ENCODE measurements around the gene PCIF1.
"Not testable (repeated sequence)": the region's sequence is repeated elsewhere in the genome, so short reads cannot be mapped to it uniquely, and the experiment has no call there.

PCIF1 gene

DNA sequence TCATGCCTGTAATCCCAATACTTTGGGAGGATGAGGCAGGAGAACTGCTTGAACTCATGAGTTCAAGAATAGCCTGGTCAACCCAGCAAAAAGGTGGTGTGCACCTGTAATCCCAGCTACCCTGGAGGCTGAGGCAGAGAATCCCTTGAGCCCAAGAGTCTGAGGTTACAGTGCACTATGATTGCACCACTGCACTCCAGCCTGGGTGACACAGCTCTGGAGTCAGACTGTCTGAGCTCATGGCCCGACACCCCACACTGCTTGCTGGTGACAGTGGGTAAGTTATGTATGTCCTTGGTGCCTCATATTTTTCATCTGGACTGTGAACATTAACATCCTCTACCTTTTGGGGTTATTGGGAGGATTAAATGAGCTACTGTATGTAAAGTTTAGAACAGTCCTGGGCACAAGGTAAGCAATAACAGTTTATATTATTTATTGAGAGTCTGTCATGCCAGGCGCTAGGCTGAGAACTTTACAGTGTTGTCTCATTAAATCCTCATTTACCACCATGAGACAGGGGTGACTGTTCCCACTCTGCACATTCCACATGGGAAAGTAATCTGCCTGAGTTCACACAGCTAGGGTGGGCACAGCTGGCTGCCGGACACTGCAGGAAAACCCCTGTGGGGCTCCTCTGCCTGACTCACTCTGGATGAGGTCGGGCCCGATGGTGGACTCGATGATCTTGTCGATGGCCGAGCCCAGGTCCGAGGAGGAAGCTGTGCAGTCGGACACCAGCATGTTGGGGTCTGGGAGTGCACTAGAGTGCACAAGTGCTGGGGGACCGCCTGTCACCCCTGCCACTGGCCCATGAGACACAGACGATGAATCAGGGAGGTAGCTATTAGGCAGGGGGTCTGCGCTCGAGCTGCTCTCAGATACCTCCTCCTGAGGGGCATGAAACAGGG is 34.6 kb downstream of the PCIF1 start:
- no peak for DNase-seq

DNA sequence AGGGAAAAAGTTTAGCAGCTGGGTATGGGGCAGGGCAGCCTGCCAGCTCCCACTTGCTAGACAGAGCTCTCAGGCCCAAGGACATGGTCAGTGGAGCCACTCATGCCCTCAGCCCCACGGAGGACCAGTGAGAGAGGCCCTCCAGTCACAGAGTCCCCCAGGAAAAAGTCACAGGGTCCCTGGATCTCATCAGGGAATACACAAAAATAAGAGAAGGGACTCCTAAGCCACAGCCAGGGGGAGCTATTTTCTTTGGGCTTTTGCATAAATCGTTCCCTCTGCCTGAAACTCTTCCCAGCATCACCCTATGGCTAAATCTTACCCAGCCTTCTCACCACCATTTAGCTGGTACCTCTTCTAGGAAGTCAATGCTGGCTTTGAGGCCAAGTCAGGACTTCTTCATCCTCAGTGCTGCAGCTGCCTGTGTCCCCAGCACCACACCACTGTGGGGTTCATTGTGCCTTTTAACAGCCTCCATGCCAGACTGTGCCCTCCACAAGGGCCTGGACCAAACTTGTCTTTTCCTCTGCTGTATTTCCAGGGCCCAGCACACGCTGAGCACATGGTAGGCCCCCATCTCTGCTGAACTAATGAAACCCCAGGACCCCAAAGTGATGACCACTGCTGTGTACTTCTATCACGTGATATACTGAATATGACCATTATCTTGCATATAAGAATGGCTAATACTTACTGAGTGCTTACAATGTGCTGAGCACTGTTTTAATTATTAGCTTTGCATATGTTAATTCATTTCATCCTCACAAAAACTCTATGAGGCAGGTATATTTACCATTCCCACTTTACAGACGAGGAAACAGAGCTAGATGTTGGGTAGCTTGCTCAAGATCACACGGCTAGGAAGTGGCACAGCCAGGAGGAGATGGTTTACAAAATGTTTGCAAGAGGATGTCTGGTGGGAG is 35.5 kb downstream of the PCIF1 start:
- peak; percentile 42 to 57 for DNase-seq

DNA sequence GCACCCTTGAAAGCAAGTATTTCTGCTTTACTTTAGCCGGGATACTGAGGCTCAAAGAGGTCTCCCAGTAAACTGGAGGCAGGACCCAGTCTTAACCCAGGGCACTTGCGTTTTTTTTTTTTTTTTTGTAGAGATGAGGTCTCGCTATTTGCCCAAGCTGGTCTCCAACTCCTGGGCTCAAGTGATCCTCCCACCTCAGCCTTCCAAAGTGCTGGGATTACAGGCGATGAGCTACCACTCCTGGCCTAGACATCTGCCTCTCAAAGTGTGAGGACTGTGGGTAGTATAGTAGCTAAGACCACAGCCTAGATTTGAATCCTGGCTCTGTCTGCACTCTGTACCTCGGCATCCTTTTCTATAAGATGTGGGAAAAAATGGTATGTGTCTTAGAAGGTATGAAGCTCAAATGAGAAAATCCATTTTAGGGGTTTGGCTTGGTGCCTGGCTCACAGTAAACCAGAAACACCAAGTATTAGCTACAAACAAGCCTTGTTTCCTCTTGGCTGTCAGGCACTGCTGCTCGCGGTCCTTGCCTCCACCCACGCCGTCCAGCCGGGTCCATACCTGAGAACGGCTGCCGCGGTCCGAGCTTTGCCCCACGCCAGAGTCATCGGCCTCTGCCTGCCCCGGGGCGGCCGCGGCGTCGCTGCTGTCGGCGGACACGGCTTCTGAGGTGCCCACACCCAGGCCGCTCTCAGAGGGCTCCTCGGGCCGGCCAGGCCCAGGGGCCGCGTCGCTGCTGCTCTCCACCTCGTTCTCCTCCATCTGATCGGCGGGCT is 36.4 kb downstream of the PCIF1 start:
- DNase-seq, result no peak

DNA sequence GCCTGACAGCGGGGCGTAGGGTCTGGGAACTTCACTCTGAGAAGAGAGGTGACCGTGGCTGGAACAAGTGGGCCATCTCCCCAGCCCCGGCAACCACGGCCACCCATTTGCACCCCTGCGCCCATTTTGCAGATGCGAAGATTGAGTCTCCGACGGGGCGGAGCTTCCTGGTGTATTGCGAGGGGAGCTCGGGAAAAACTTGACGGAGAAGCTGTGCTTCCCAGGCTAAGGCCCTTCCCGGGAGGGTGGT is 36.9 kb downstream of the PCIF1 start:
- no peak for DNase-seq

DNA sequence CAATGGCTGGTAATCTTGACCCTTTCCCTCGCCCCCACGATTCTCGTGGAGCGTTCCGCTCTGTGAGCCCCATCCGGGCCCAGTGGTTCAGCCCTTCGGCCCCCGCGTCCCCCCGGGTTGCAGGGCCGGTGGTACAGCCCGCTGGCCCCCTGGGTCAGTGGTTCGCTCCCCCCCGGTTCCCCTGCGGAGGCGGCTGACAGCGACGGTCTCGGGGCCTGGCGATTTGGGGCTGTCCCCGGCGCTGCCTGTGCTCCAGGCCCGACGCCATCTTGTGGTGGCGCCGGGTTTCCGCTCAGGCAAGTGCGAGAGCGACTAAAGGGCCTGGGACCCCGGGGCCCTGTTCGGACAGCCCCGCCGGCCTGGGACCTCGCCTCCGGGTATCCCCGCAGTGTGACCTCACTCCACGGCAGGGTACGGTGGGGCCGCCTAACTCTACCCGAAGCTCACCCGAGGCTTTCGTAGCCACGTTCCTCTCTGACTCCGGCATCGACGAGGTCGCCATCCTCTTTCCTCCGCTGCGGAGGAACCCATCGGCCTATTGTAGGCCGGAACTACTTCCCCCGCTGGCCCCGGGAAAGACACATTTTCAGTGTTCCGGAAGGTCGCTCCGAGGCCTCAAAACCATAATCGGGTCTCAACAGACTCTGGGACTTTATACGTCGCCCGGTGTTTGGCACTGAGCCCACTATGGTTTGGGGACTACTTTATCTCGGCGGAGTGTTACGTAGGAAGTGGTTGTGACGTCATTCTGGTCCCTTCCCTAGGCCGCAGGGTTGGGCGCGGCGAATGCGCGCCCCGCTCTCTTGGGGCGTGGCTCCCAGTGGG is 37.4 kb downstream of the PCIF1 start, which contains the start of gene ZNF335:
TSS of gene ZNF335 (minus strand) at position 529 of the 825 bp plus-strand sequence. CDS start 793 bp downstream, outside the sequence.
- DNase-seq, result peak; percentile 84 to 90

DNA sequence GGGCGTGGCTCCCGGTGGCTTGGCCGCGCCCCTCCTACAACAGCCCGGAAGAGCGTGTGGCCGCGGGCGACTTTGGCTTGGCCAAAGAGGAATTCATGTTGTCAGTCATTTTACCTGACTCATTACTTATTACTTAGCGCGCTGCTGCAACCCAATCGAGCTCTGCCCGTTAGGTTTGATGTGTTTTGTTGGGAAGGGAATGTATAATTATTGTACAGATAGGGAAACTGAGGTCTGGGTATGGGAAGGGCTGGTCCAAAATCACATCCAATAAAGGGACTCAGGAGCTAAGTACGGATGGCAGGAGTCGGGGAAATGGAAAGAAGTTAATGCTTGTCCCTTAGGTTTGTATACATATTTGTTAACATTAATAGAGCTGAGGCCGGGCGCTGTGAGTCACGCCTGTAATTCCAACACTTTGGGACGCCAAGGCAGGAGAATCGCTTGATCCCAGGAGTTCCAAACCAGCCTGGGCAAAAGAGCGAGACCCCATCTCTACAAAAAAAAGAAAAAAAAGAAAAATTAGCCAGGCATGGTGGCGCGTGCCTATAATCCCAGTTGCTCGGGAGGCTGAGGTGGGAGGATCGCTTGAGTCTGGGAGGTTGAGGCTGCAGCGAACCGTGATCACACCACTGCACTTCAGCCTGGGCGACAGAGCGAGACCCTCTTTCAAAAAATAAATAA is 38.2 kb downstream of the PCIF1 start:
- DNase-seq, result no peak

DNA sequence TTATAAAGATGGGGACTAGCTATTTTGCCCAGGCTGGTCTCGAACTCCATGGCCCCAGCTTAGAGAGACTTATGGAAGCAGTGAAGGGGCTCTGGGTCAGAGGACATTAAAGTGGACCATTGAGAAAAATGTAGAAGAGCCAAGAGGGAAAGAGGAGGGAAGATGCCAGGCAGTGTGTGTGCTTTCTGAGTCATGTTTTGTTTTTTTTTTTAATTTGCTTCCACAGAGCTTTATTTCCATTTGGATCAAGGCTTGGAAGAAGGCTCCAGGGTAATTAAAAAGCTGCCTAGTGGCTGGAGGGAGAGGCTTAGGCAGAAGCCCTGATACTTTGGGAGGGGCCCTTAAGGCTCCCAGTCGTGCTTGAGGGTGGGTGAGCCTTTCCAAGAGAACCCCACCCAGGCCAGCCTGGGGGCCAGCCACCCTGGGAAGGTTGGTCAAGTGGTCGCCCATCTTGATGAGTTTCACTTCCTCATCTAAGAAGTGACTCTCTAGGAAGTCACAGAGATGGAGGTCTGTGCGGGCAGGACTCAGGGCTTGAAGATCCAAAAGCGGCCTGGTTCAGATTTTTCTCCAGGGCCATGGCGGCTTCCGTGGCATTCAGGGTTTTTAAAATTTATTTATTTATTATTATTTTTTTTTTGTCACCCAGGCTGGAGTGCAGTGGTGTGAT is 40.5 kb downstream of the PCIF1 start:
- no peak for DNase-seq

DNA sequence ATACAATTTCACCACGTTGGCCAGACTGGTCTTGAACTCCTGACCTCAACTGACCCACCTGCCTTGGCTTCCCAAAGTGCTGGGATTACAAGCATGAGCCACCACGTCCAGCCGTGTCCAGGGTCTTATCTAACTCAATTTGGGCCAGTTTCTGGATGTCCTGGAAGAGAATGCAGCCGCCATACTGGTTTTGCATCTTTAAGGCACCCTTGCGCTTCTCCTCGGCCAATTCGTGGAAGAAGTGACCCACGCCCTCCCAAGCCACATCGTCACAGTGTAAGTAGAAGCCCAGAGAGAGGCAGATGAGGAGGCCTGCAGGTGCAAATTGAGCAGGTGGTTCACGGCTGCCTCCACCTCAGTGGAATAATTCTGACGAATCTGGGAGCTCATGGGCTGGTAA is 41.2 kb downstream of the PCIF1 start:
- no peak for DNase-seq

DNA sequence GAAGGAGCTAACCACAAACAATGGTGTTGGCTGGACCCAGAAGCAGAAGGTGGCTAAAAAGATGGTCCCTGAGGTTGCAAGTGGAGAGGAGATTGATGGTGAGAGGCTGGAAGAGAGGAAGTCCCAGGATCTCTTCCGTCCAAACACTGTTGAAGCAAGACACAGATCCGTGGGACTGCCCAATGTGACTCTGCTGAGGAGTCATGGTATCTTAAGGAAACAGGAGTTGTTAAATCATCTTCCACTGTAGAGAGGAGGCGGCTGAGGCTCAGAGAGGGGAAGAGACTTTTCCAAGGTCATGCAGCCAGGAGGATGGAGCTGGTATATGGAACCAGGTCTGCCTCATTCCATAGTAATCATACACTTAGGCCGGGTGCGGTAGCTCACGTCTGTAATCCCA is 41.6 kb downstream of the PCIF1 start:
- no peak for DNase-seq

DNA sequence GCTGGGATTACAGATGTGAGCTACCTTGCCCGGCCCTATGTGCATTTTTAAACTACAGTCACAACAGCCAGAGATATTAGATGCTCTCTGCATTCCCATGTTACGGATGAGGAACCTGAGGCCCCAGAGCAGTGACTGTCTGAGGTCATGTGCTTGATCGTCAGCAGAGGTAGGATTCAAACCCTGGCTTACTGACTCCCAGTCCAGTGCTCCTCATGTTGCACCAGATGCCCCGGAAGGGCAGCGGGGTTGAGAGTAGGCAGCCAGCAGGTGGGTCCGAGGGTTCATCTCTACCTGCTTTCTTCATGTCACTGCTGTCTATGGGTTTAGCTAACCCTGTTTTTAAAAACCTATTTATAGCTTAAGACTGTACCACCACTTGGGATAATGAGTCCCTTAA is 46.8 kb downstream of the PCIF1 start:
- no peak for DNase-seq

DNA sequence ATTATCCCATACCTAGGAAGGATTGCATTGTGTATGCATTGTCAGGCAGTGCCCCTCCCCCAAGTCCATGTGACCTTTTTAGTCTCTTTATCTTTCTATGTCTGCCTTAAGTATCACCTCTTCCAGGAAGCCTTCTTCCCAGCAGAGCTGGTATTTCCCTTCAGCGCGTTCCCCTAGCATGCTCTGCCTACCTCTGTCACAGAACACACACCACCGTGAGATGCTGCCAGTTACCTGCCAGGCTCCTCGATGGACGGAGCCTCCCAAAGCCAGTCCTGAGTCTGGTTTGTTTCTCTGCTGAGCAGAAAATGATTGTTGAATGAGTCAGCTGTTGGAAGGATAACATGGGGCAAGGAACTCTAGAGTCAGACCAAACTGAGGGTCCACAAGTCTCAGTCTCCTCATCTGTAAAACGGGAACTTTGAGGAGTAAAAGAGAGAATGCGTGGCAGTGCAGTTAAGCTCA is 48.8 kb downstream of the PCIF1 start:
- no peak for DNase-seq

DNA sequence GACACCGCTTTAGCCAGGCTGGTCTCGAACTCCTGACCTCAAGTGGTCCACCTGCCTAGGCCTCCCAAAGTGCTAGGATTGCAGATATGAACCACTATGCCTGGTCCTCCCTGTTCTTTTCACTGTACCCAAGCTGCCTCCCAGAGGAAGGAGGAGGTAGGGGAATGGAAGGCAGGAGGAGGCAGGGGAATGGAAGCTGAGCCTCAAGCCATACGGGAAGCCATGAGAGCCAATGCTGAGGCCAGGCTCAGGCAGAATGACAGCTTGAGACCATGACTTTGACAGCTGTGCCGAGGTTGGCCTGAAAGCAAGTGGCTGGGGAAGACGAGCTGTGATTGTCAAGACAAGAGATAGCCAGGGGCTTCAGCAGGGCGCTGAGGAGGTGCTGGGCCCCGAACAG is 51.1 kb downstream of the PCIF1 start:
- no peak for DNase-seq

DNA sequence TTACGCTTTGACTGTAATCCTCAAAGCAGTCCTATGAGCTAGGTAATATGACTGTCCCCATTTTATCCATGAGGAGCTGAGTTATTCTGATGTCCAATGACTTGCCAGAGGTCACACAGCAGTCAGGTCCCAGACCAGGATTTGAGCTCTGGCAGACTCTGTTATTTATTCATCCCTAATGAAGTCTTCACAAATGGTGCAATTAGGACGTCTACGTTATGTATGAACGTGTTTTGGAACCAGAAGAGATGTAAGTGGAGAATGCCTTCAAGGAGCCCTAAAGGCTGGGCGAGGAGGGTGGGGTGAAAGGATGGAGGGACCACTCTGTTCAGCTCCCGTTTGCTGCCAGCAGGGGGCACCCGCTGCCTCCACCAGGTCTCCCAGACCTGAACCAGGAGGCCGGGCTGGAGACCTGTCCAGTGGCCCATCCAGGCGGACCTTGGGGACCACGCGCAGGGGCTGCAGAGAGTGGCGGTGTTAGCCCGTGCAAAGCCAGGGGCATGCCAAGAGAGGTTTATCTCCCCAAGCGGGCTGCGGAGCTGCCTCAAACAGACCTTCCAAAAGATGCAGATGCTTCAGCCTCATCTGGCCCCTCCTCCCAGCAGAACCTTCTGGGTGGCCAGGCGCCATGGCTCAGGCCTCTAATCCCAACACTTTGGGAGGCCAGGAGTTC is 52.8 kb downstream of the PCIF1 start:
- DNase-seq, result peak; percentile 39 to 62

DNA sequence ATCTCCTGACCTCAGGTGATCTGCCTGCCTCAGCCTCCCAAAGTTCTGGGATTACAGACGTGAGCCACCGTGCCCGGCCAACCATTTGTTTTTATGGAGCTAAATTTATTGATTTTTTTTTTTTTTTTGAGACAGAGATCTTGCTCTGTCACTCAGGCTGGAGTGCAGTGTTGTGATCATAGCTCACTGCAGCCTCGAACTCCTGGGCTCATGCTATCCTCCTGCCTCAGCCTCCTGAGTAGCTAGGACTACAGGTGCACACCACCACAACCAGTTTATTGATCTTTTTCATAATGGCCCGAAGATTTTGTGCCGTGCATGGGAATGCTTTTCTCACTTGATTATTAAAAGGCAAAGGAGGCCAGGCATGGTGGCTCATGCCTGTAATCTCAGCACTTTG is 54.3 kb downstream of the PCIF1 start:
- DNase-seq, result not testable (repeated sequence)

DNA sequence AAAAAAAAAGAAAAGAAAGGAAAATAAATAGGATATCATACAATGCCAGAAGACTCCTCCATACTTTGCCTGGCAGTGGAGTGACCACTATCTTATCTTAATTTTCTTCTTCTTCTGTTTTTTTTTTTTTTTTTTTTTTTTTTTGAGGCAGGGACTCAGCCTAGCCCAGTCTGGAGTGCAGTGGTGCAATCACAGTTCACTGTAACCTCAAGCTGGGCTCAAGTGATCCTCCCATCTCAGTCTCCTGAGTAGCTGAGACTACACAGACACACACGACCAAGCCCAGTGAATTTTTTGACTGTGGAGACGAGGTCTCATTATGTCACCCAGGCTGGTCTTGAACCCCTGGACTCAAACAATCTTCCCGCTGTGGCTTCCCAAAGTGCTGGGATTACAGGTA is 57.1 kb downstream of the PCIF1 start:
- DNase-seq, result no peak

DNA sequence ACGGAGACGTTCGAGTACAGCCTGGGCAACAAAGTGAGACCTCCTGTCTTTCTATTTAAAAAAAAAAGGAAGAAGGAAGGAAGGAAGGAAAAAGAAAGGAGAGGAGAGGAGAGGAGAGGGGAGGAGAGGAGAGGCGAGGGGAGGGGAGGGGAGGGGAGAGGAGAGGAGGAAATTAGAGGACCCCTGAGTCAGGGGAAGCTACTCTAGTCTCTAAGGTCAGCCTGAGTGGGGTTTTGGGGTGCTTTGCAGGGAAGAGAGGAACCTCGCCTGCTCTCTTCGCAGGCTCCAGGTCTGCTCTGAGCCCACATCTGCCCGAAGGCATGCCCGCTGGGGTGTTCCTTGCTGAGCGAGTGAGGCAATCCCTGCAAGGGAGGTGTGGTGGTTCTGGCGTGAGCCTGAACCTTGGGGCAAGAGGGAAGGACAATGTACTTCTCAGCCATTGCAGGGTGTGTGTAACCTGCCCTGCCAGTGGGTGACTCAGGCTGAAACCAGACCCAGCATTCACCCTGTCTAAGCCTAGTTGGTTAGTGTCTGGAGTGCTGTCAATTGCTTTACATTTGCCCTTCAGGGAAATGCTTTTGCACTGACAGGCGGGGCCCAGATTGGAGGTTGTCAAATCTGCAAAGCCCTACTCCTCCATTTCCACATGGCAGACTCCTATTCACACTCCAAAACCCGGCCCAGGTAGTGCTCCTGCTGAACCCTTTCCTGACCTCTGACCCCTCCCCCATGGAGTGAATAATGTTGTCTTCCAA is 58.9 kb downstream of the PCIF1 start:
- DNase-seq, result no peak

DNA sequence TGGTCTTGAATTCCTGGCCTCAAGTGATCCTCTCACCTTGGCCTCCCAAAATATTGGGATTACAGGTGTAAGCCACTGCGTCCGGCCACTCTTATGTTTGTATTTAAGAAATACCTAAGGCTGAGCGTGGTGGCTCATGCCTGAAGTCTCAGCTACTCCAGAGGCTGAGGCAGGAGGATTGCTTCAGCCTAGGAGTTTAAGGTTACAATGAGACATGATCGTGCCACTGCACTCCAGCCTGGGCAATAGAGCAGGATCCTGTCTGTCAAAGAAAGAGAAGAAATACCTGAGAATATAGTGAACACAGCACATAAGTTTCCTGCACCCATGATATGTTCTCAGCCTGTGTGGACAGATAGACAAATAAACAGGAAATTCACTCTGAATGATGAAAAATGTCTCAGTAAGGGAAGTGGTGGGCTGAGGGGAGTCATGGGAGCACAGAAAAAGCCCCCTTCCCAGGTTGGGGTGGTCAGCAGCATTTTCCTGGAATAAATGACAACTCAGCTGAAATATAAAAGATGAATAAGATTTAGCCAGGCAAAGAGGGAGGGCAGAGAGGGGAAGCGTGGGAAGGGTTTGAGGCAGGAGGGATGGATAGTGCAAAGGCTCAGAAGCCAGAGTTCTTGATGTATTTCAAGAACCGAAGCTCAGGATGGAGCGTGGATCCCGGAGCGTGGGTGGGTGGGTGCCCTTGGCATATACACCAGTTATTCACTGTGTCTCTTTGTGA is 60.4 kb downstream of the PCIF1 start:
- no peak for DNase-seq

DNA sequence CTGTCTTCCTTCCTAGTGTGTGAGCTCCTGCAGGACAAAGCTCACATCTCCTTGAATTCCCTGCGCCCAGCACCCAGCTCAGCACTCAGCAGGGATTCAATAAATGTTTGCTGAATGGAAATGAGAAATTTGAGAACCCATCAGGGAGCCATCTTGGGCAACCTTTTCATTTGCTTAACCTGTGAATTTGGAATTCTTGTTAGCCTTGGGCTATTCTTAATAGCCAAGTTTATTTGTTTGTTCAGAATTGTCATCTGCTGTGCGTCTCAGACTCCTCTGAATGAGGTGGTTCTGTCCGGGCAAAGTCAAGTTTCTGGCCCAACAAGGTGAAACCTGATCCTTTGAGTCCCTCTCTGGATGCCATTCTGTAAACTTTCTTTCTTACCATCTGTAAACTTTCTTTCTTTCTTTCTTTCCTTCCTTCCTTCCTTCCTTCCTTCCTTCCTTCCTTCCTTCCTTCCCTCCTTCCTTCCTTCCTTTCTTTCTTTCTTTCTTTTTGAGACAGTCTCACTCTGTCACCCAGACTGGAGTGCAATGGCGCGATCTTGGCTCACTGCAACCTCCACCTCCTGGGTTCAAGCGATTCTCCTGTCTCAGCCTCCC is 61.1 kb downstream of the PCIF1 start:
- DNase-seq, result not testable (repeated sequence)

All from SHP77 (cell line).